ENCODE results near the gene CALR.

DNA sequence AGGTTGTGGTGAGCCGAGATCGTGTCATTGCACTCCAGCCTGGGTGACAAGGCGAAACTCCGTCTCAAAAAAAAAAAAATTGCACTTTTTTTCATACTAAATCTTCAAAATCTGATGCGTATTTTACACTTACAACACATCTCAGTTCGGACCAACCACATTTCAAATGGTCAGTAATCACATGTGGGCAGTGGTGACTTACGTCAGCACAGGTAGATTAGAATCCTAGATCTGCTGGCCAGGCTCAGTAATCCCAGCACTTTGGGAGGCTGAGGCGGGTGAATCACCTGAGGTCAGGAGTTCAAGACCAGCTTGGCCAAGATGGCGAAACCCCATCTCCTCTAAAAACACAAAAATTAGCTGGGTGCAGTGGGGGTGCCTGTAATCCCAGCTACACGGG lies 3.3 kb upstream of the CALR start:
- TF ChIP-seq, protein P1, sequence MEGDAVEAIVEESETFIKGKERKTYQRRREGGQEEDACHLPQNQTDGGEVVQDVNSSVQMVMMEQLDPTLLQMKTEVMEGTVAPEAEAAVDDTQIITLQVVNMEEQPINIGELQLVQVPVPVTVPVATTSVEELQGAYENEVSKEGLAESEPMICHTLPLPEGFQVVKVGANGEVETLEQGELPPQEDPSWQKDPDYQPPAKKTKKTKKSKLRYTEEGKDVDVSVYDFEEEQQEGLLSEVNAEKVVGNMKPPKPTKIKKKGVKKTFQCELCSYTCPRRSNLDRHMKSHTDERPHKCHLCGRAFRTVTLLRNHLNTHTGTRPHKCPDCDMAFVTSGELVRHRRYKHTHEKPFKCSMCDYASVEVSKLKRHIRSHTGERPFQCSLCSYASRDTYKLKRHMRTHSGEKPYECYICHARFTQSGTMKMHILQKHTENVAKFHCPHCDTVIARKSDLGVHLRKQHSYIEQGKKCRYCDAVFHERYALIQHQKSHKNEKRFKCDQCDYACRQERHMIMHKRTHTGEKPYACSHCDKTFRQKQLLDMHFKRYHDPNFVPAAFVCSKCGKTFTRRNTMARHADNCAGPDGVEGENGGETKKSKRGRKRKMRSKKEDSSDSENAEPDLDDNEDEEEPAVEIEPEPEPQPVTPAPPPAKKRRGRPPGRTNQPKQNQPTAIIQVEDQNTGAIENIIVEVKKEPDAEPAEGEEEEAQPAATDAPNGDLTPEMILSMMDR (IDR thresholded peaks at IDR 0.05; ENCODE audit: low read length): no peak
- no peak for TF ChIP-seq EZH2 (IDR thresholded peaks at IDR 0.05; ENCODE audit: borderline replicate concordance, low read length)
